HG02938 (cell line): Measurements from ENCODE around the gene FAM3D.

Source experiments
- ATAC-seq: cut with Tn5 transposase; IDR thresholded peaks from one replicate; pipeline ENCODE4 v1.9.1; 2021; ENCODE audit warnings: mild to moderate bottlenecking, moderate library complexity; ENCODE audit not compliant: unreplicated experiment

Gene FAM3D

GRCh38 chr3:58603606-58604005 is 63.0 kb downstream of the FAM3D start:
- no peak for ATAC-seq

- ATAC-seq, result no peak
These were observed 68.7 kb downstream of the FAM3D start for GRCh38 chr3:58597770-58598310.

GRCh38 chr3:58596834-58597518 is 69.6 kb downstream of the FAM3D start:
- ATAC-seq, result no peak

GRCh38 chr3:58594117-58594516 is 72.5 kb downstream of the FAM3D start:
- no peak for ATAC-seq

GRCh38 chr3:58591517-58592510 is 74.8 kb downstream of the FAM3D start:
- no peak for ATAC-seq

GRCh38 chr3:58588030-58588614 is 78.5 kb downstream of the FAM3D start:
- ATAC-seq, result no peak

GRCh38 chr3:58586776-58587192 is 79.8 kb downstream of the FAM3D start:
- no peak for ATAC-seq

- no peak for ATAC-seq
These were observed 80.6 kb downstream of the FAM3D start for GRCh38 chr3:58585994-58586393.

GRCh38 chr3:58585005-58585786 is 81.4 kb downstream of the FAM3D start:
- ATAC-seq, result no peak

- ATAC-seq, result no peak
These were observed 81.9 kb downstream of the FAM3D start for GRCh38 chr3:58584690-58585004.
